HepG2 (cell line): ENCODE results near the gene LIM2. TPM values are rescaled to one million over a fixed set of nuclear protein-coding genes. Genes with fewer than 3 reads are reported as not detected.
A peak's percentile ranks its signal among the peaks of the same experiment; 100 is the strongest.

Experiments used
- FOXA3 ChIP-seq: IDR thresholded peaks from 2 replicates; pipeline ENCODE4 v1.6.1; 2016; ENCODE audit warnings: missing genetic modification reagents, missing compliant biosample characterization
- GTF3A ChIP-seq: sonication (generic); formaldehyde crosslinking; conservative IDR thresholded peaks from 2 replicates; pipeline ENCODE4 v1.4.0; 2020; ENCODE audit warnings: mild to moderate bottlenecking, missing genetic modification reagents
- KIAA2018 ChIP-seq: sonication (generic); formaldehyde crosslinking; IDR thresholded peaks from 2 replicates; pipeline ENCODE4 v1.5.0; 2020; ENCODE audit warnings: mild to moderate bottlenecking, missing genetic modification reagents, borderline replicate concordance
- MEF2D ChIP-seq: sonication (generic); formaldehyde crosslinking; IDR thresholded peaks from 2 replicates; pipeline ENCODE4 v1.5.1; 2020; ENCODE audit warnings: mild to moderate bottlenecking, missing genetic modification reagents
- MEIS1 ChIP-seq: sonication (generic); formaldehyde crosslinking; IDR thresholded peaks from 2 replicates; pipeline ENCODE4 v1.9.0; 2021; ENCODE audit warnings: mild to moderate bottlenecking, missing genetic modification reagents, moderate library complexity, borderline replicate concordance
- NFE2L1 ChIP-seq: sonication (generic); formaldehyde crosslinking; IDR thresholded peaks from 2 replicates; pipeline ENCODE4 v1.4.0; 2020; ENCODE audit warnings: missing genetic modification reagents, mild to moderate bottlenecking, borderline replicate concordance
- NR2F1 ChIP-seq, 2 experiments: fragments of 450-650 bp in 1 of 2; formaldehyde crosslinking in 1 of 2; IDR thresholded peaks; 2 replicates each; pipeline versions ENCODE4 v1.5.0 to v1.6.1; 2016 to 2020; ENCODE audit warnings: mild to moderate bottlenecking in 1 of 2, missing compliant biosample characterization in 1 of 2, missing genetic modification reagents in 1 of 2, moderate library complexity in 1 of 2
- PRDM10 ChIP-seq: sonication (generic); formaldehyde crosslinking; IDR thresholded peaks from 2 replicates; pipeline ENCODE4 v1.4.0; 2020; ENCODE audit warnings: low read depth, missing genetic modification reagents
- RELA ChIP-seq: sonication (generic); formaldehyde crosslinking; IDR thresholded peaks from 2 replicates; pipeline ENCODE4 v1.4.0; 2020; ENCODE audit warnings: missing genetic modification reagents
- SKI ChIP-seq: fragments of 450-650 bp; IDR thresholded peaks from one replicate; pipeline ENCODE4 v1.6.1; 2018; ENCODE audit warnings: mild to moderate bottlenecking; ENCODE audit not compliant: partially characterized antibody
- SMAD3 ChIP-seq: sonication (generic); formaldehyde crosslinking; IDR thresholded peaks from 2 replicates; pipeline ENCODE4 v1.4.0; 2020; ENCODE audit warnings: missing genetic modification reagents
- ZBTB38 ChIP-seq: sonication (generic); formaldehyde crosslinking; IDR thresholded peaks from 2 replicates; pipeline ENCODE4 v1.5.1; 2020; ENCODE audit warnings: mild to moderate bottlenecking, missing genetic modification reagents
- ZNF580 ChIP-seq: IDR thresholded peaks from 2 replicates; pipeline ENCODE4 v1.6.1; 2016; ENCODE audit warnings: low read depth, borderline replicate concordance
- ZNF7 ChIP-seq: IDR thresholded peaks from 2 replicates; pipeline ENCODE4 v1.6.1; 2016; ENCODE audit warnings: missing biosample characterization, missing genetic modification reagents
- ZNF775 ChIP-seq: sonication (generic); formaldehyde crosslinking; IDR thresholded peaks from 2 replicates; pipeline ENCODE4 v1.4.0; 2020; ENCODE audit warnings: missing genetic modification reagents, mild to moderate bottlenecking, moderate library complexity, borderline replicate concordance
- ZSCAN30 ChIP-seq: sonication (generic); formaldehyde crosslinking; IDR thresholded peaks from 2 replicates; pipeline ENCODE4 v1.5.0; 2020; ENCODE audit warnings: mild to moderate bottlenecking, missing genetic modification reagents
- polyA plus RNA-seq, 8 experiments: library from polyadenylated mRNA; depleted of rRNA in 3 of 8; stranded (reverse) in 7 of 8; unstranded in 1 of 8; fragments of >200 nt; fragmentation: Illumina TruSeq in 4 of 8; extraction: Trizol in 4 of 8; gene quantifications; 2 replicates each; pipeline versions ENCODE4 v1.2.1 to v1.2.3, GENCODE V29; 2011 to 2016; ENCODE audit warnings: low read depth in 4 of 8, missing spikeins in 1 of 8, mixed read lengths in 1 of 8; ENCODE audit not compliant: insufficient read depth in 1 of 8
- total RNA-seq, 5 experiments: library from RNA; depleted of rRNA; stranded (reverse); fragments of >200 nt; fragmentation: Illumina TruSeq; extraction: Trizol; gene quantifications; 2 replicates each; pipeline ENCODE4 v1.2.3, GENCODE V29; 2016; ENCODE audit warnings: low read depth in 1 of 5
- TF ChIP-seq, protein P1 (sequence below): sonication (generic); formaldehyde crosslinking; IDR thresholded peaks from 2 replicates; pipeline ENCODE4 v1.5.0; 2020; ENCODE audit warnings: missing genetic modification reagents

Gene LIM2
- total and polyA plus RNA-seq, 2 of the 13 experiments (the other 11 are each of a cell fraction or from before 2014, with no cell fraction given), result 1.3 TPM; not detected in 1

DNA sequence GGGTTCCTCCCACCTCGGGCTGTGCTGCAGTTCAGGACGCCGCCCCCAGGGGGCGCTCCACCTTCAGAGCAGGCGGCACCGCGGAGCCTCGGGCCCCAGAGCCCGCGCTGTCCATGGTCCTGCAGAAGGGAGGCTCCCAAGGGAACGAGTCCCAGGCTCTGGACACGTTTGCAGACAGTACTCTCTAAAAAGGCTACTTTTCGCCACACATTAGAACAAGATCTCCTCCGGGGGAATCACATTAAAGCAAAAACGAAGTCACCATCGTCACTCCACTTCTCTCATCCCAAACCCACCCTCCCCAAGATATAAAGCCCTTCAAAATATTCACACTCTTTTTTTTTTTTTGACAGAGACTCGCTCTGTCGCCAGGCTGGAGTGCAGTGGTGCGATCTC, 34.3 kb upstream of the LIM2 start (continued):
- TF ChIP-seq KIAA2018 (CRISPR knock-in tag) (no peak), RELA (CRISPR knock-in tag) (peak; percentile 96), MEIS1 (CRISPR knock-in tag) (peak; percentile 86; the same call in 1 of the 2 replicates), ZNF775 (CRISPR knock-in tag) (no peak), PRDM10 (peak; percentile 61; the same call in 1 of the 2 replicates), MEF2D (CRISPR knock-in tag) (peak; percentile 93), GTF3A (0 out of 2 replicates have a peak, but pooled peaks have one; percentile 33), SKI (no peak), NFE2L1 (CRISPR knock-in tag) (peak; percentile 72; the same call in 1 of the 2 replicates), NR2F1 (CRISPR knock-in tag; IDR thresholded peaks at IDR 0.05) (peak in 1 of 2 experiments; percentile 16; a peak in 1 of 4 replicates), ZSCAN30 (CRISPR knock-in tag) (0 out of 2 replicates have a peak, but pooled peaks have one; percentile 88), ZBTB38 (peak; percentile 81; the same call in 1 of the 2 replicates), FOXA3 (CRISPR knock-in tag) (peak; percentile 74), ZNF7 (CRISPR knock-in tag) (peak; percentile 73), ZNF580 (CRISPR knock-in tag) (peak; percentile 98), SMAD3 (CRISPR knock-in tag) (peak; percentile 99)
- TF ChIP-seq, protein P1, sequence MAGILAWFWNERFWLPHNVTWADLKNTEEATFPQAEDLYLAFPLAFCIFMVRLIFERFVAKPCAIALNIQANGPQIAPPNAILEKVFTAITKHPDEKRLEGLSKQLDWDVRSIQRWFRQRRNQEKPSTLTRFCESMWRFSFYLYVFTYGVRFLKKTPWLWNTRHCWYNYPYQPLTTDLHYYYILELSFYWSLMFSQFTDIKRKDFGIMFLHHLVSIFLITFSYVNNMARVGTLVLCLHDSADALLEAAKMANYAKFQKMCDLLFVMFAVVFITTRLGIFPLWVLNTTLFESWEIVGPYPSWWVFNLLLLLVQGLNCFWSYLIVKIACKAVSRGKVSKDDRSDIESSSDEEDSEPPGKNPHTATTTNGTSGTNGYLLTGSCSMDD (CRISPR knock-in tag), result peak; percentile 87; the same call in 1 of the 2 replicates
